Stomach smooth muscle (tissue), 2 donors: ENCODE results near the gene MTG2.

Source experiments
- H3K27ac ChIP-seq: one replicate; pipeline ENCODE4 v1.7.0; 2013; ENCODE audit warnings: mild to moderate bottlenecking, low read length, inconsistent platforms
- H3K27me3 ChIP-seq, 2 donors: one replicate each; pipeline ENCODE4 v1.7.0; 2013; ENCODE audit warnings: low read length in 2 of 2; ENCODE audit not compliant: insufficient read depth in 2 of 2, control insufficient read depth in 1 of 2
- H3K36me3 ChIP-seq, 2 donors: one replicate each; pipeline ENCODE4 v1.7.0; 2013; ENCODE audit warnings: low read length in 2 of 2; ENCODE audit not compliant: control insufficient read depth in 2 of 2, insufficient read depth in 2 of 2
- H3K4me1 ChIP-seq: one replicate; pipeline ENCODE4 v1.7.0; 2013; ENCODE audit warnings: low read length; ENCODE audit not compliant: control insufficient read depth, insufficient read depth
- H3K4me3 ChIP-seq, 2 donors: one replicate each; pipeline ENCODE4 v1.7.0; 2013; ENCODE audit warnings: low read length in 2 of 2
- H3K9ac ChIP-seq, 2 donors: one replicate each; pipeline ENCODE4 v1.7.0; 2013; ENCODE audit warnings: low read length in 2 of 2, mild to moderate bottlenecking in 1 of 2
- H3K9me3 ChIP-seq, 2 donors: one replicate each; pipeline ENCODE4 v1.7.0; 2013; ENCODE audit warnings: low read length in 2 of 2; ENCODE audit not compliant: control insufficient read depth in 2 of 2
- donor health status: healthy.
- donor health status: Pancreatic carcinoma.

The MTG2 gene

DNA sequence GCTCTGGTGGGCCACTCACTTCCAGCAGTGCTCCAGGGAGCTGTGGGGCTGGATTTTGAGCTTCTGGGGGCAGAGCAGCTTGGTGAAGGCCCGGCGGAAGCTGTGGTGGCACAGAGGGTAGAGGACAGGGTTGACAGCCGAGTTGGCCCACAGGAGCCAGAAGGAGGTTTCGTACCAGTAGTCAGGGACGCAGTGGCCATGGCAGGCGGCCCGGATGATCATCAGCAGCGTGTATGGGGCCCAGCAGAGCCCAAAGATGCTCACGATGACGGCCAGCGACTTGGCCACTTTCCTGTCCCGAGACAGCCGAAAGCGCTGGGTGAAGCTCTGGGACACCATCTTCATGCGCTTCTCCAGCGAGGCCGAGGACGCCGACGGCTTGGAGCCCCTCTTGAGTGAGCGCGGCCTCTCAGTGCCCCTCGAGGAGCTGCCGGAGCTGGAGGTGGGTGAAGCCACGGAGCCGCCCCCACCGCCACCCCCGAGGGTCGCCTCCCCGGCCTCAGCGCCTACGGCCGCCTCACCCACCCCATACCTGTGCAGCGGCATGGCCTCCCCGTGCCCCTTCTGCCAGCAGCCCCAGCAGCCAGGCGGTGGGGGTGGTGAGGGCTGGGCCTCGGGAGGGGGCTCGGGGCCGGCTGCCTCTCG lies 33.3 kb downstream of the MTG2 start:
- Histone ChIP-seq H3K9me3 (no peaks in the 10 kb centered on the region), H3K9ac (no peak overlapping the region), H3K36me3 (no peaks in the 10 kb centered on the region), H3K27me3 (peaks cover 53 to 66% of the 10 kb centered on the region in 2 donors), H3K27ac (no peak overlapping the region), H3K4me3 (no peak overlapping the region), H3K4me1 (peaks cover 8% of the 10 kb centered on the region)

GRCh38 chr20:62216636-62217566 lies 34.1 kb downstream of the MTG2 start:
- no peaks in the 10 kb centered on the region for H3K36me3 ChIP-seq
- no peak overlapping the region for H3K9ac ChIP-seq
- H3K4me1 ChIP-seq = peaks cover 8% of the 10 kb centered on the region
- peaks cover 54 to 66% of the 10 kb centered on the region in 2 donors for H3K27me3 ChIP-seq
- no peak overlapping the region for H3K4me3 ChIP-seq
- H3K27ac ChIP-seq = no peak overlapping the region
- no peaks in the 10 kb centered on the region for H3K9me3 ChIP-seq

- H3K4me1 ChIP-seq = peaks cover 8% of the 10 kb centered on the region
- no peaks in the 10 kb centered on the region for H3K36me3 ChIP-seq
- no peak overlapping the region for H3K27ac ChIP-seq
- H3K4me3 ChIP-seq = no peak overlapping the region
- H3K9me3 ChIP-seq = no peaks in the 10 kb centered on the region
- no peak overlapping the region for H3K9ac ChIP-seq
- peaks cover 58 to 72% of the 10 kb centered on the region in 2 donors for H3K27me3 ChIP-seq
These were observed 35.3 kb downstream of the MTG2 start for GRCh38 chr20:62217913-62218773.

DNA sequence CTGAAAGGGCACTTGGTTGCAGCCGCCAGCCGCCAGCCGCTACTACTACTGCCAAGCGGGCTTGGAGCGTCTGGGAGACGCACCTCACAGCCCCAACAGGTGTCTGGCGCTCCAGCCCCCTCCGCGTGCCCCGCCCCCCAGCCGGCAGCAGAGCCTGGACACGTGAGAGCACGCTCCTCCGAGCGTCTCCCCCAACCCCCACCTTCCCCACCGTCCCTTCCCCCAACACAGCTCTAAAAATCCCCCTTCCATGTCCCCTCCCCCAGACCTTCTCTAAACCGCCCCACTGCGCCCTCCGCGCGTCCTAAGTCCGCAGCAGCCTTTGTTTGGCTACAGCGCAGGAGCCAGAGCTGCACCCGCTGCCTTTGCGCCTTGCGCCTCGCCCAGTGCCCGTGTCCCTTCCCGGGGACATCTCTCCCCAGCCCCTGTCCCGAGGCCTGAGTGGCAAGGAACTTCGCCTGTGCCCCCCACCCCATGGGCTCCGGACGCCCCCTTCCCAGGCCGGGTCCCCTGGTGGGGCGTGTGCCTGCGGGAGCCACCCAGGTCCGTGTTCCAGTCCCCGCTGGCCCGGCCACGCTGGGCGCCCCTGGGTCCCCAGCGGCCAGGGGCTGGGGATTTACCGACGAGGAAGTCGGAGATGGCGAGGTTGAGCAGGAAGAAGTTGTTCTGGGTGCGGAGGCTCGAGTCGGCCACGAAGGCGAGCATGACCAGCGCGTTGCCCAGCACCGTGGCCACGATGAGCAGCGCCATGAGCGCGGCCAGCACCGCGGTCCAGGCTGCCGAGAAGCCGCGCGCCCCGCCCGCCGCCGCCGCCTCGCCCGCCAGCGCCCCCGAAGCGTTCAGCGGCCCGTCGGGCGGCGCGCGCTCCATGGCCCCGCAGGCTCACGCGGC lies 36.5 kb downstream of the MTG2 start:
- H3K27ac ChIP-seq = no peak overlapping the region
- H3K9ac ChIP-seq = no peak overlapping the region
- H3K9me3 ChIP-seq = no peaks in the 10 kb centered on the region
- H3K27me3 ChIP-seq = peaks cover 61 to 69% of the 10 kb centered on the region in 2 donors
- H3K36me3 ChIP-seq = no peaks in the 10 kb centered on the region
- H3K4me3 ChIP-seq = peak overlapping the region in 1 of 2 donors; percentile 22
- H3K4me1 ChIP-seq = peaks cover 8% of the 10 kb centered on the region

- Histone ChIP-seq H3K9me3 (no peaks in the 10 kb centered on the region), H3K4me3 (peak within 1 kb of the TSS in 1 of 2 donors; percentile 47), H3K4me1 (peaks cover 8% of the 10 kb centered on the region), H3K36me3 (no peaks in the 10 kb centered on the region), H3K27ac (no peak within 1 kb of the TSS), H3K27me3 (peaks cover 59 to 64% of the 10 kb centered on the region in 2 donors), H3K9ac (no peak within 1 kb of the TSS)
These were observed 37.3 kb downstream of the MTG2 start, which contains the start of gene HRH3 for GRCh38 chr20:62219992-62220665. Gene HRH3, minus strand, starts transcription at chr20:62220278. Its CDS starts 308 bp downstream, at chr20:62219970.

DNA sequence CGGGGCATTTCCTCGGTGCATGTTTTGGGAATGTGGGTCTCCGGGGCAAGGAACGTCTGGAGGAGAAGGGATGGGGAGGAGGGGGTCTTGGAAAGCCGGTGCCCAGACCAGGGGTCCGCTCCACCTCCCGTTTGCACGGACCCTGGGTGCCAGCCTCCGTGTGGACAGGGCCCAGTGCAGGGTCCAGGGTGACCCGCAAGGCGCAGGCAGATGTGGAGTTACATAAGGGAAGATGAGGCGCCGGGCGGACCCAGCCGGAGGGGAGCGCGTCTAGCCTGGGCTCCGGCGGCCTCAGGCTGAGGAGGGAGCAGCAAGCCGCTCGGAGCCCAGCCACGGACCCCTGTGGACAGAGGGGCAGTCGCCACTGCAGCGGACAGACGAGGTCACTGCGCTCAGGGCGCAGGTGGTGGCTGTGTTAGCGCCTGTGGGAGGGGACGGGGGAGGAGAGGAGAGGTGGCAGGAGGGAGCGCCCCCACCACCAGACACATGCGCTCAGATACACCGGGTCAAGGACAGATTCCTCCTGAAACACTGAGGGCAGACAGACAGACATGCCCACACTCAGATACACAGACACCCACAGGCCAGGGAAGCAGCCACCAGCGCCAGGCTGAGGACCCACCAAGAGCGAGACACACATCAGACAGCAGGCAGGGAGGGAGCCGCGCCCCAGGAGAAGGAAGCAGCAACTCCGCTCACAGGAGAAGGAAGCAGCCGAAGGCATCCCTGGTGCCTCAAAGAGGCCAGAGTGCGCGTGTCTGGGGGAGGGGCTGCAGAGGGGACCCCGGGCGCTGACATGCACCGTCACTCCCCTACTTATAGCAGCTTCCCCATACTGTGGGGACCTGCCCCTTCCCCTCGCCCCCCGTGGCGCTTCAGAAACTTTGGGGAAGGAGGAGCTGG lies 38.1 kb downstream of the MTG2 start:
- H3K4me1 ChIP-seq = peaks cover 8% of the 10 kb centered on the region
- peaks cover 60 to 62% of the 10 kb centered on the region in 2 donors for H3K27me3 ChIP-seq
- H3K27ac ChIP-seq = no peak overlapping the region
- H3K9me3 ChIP-seq = no peaks in the 10 kb centered on the region
- no peak overlapping the region for H3K4me3 ChIP-seq
- H3K36me3 ChIP-seq = no peaks in the 10 kb centered on the region
- H3K9ac ChIP-seq = no peak overlapping the region

GRCh38 chr20:62222266-62222850 lies 39.5 kb downstream of the MTG2 start:
- H3K4me3 ChIP-seq = no peak overlapping the region
- H3K9me3 ChIP-seq = no peaks in the 10 kb centered on the region
- no peak overlapping the region for H3K9ac ChIP-seq
- H3K36me3 ChIP-seq = no peaks in the 10 kb centered on the region
- no peak overlapping the region for H3K27ac ChIP-seq
- H3K27me3 ChIP-seq = peaks cover 57% of the 10 kb centered on the region in 2 donors
- H3K4me1 ChIP-seq = peaks cover 8% of the 10 kb centered on the region

DNA sequence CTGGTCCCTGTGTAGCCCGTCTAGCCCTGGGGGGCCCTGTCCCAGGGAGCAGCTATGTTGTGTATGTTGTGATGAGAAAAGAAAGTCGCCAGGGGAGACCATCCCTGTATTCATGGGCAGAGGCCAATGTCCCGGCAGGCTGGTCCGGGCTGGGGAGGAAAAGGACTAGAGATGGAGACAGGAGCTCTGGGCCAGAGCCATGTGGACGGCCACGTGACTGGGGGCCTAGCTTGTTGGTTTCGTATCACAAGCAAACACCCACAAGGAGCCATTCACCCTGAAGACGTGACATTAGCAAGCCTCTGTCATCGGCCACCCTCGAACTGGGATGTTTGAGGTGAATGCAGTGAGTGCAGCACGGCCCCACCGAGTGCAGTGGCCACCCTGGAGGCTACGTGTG lies 40.1 kb downstream of the MTG2 start:
- Histone ChIP-seq H3K27ac (no peak overlapping the region), H3K4me3 (no peak overlapping the region), H3K4me1 (peaks cover 8% of the 10 kb centered on the region), H3K9ac (no peak overlapping the region), H3K27me3 (peaks cover 55 to 56% of the 10 kb centered on the region in 2 donors), H3K9me3 (no peaks in the 10 kb centered on the region), H3K36me3 (no peaks in the 10 kb centered on the region)
